ENCODE measurements around the gene FEN1.

- TF ChIP-seq CTCF (IDR thresholded peaks at IDR 0.05) (no peak), POLR2A (IDR thresholded peaks at IDR 0.05) (no peak)
Observed at GRCh38 chr11:61837411-61838005, 44.8 kb downstream of the FEN1 start.

Measured in gastroesophageal sphincter (tissue), 3 donors.